ENCODE results near the gene SEMA4D.

Gene SEMA4D

DNA sequence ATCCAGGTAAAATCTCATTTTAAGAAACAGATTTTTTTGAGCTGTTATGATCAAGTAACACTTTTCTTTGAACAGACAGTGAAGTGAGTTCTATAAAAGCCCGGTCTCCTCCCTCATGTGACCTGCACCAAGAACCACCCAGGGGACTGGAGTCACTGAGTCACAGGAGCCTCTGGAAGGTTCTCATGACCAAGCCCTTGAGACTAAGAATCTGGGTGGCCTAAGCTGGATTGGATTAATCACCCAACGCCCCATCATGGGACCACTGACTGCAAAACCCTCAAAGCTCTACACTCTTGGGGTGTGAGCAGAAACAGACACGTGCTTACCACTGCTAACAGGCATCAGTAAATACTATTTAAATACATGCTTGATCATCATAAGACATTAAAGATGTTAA is 131.2 kb downstream of the SEMA4D start:
- Histone ChIP-seq H3K9ac (ENCODE audit: insufficient read length, low read depth) (no peak overlapping the region), H3K9me3 (ENCODE audit: insufficient read depth, low read length) (no peaks in the 10 kb centered on the region)
- TF ChIP-seq YY1 (IDR thresholded peaks at IDR 0.05; ENCODE audit: insufficient read depth, insufficient read length) (no peak), ZNF274 (IDR thresholded peaks at IDR 0.05; ENCODE audit: low read depth, low read length) (no peak), SUZ12 (IDR thresholded peaks at IDR 0.05; ENCODE audit: extremely low read depth, insufficient read depth, insufficient read length) (no peak)

DNA sequence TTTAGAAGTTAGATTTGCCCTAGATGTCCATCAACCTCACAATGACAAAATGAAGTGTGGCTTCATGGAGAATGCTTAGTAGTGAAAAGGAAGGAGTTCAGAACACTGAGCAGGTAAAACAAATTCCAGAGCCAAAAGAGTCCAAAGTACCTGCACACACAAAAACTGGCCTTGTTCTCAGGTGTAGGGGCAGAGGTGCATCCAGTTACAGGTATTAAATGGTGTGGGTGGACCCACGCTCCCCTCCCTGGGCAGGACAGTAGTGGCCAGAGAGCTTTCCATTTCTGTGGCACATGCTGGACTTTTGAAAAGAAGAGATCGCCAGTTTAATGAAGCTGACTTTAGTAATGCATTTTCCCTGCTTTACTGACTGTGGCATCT is 132.4 kb downstream of the SEMA4D start:
- no peak for DNase-seq (ENCODE audit: low read depth, low spot score)

More for the DNA sequence above, 131.2 kb downstream of the SEMA4D start:
- Histone ChIP-seq H3K27me3 (ENCODE audit: insufficient read depth, insufficient read length) (no peaks in the 10 kb centered on the region), H3K4me1 (ENCODE audit: insufficient read depth, insufficient read length) (no peaks in the 10 kb centered on the region), H3K36me3 (ENCODE audit: insufficient read depth, insufficient read length, low read length) (peaks cover 24% of the 10 kb centered on the region), H3K4me3 (ENCODE audit: insufficient read length, low read depth) (no peak overlapping the region)
- DNase-seq (ENCODE audit: low read depth, low spot score): no peak

DNA sequence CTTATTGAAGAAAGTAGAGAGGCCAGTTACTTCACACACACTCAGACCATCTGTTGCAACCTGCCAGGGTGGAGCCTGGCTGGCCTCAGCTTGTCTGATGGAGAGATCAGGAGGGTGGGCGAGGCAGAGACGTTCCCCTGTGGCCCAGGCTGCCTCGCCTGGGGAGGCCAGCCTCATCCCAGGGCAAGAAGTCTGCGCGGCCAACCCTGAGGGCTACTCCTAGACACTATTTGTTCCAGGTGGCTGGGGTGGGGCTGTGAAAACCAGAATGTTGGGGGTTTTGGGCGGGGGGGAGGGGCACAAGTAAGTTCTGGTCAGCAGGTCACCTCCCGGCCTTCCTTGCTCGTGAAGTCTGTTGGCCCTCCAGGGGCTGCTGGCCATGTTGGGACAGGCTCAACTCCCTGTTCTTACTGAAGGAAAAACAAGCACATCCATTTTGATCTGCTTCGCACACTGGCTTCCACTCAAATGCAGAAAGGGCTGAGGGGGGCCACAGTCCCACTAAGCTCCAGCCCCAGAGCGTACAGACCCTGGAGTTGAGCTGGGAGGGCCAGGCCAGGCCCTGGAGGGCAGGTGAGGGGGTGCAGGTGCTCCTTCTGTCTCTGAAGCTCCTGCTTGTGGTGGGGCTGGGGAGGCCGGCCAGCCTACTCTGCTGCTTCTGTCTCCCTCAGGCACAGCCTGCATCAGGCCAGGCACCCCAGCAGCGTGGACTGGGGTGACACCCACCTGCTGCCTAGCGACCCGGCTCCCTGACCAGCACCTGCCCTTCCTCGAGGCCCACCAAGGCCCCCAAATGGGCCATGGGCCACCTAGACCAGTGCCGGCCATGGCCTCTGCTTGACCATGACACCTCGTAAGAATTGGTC is 133.0 kb downstream of the SEMA4D start:
- no peak for TF ChIP-seq YY1 (IDR thresholded peaks at IDR 0.05; ENCODE audit: insufficient read depth, insufficient read length)
- no peak for TF ChIP-seq SUZ12 (IDR thresholded peaks at IDR 0.05; ENCODE audit: extremely low read depth, insufficient read depth, insufficient read length)
- TF ChIP-seq ZNF274 (IDR thresholded peaks at IDR 0.05; ENCODE audit: low read depth, low read length): no peak
- Histone ChIP-seq H3K27me3 (ENCODE audit: insufficient read depth, insufficient read length) (no peaks in the 10 kb centered on the region), H3K9me3 (ENCODE audit: insufficient read depth, low read length) (no peaks in the 10 kb centered on the region), H3K4me1 (ENCODE audit: insufficient read depth, insufficient read length) (no peaks in the 10 kb centered on the region), H3K4me3 (ENCODE audit: insufficient read length, low read depth) (no peak overlapping the region), H3K36me3 (ENCODE audit: insufficient read depth, insufficient read length, low read length) (peaks cover 41% of the 10 kb centered on the region), H3K9ac (ENCODE audit: insufficient read length, low read depth) (no peak overlapping the region)
- no peak for DNase-seq (ENCODE audit: low read depth, low spot score)

More for the DNA sequence above, 132.4 kb downstream of the SEMA4D start:
- Histone ChIP-seq H3K36me3 (ENCODE audit: insufficient read depth, insufficient read length, low read length) (peaks cover 36% of the 10 kb centered on the region), H3K4me3 (ENCODE audit: insufficient read length, low read depth) (no peak overlapping the region), H3K27me3 (ENCODE audit: insufficient read depth, insufficient read length) (no peaks in the 10 kb centered on the region), H3K9me3 (ENCODE audit: insufficient read depth, low read length) (no peaks in the 10 kb centered on the region), H3K4me1 (ENCODE audit: insufficient read depth, insufficient read length) (no peaks in the 10 kb centered on the region), H3K9ac (ENCODE audit: insufficient read length, low read depth) (no peak overlapping the region)
- no peak for TF ChIP-seq SUZ12 (IDR thresholded peaks at IDR 0.05; ENCODE audit: extremely low read depth, insufficient read depth, insufficient read length)
- TF ChIP-seq YY1 (IDR thresholded peaks at IDR 0.05; ENCODE audit: insufficient read depth, insufficient read length): no peak
- TF ChIP-seq ZNF274 (IDR thresholded peaks at IDR 0.05; ENCODE audit: low read depth, low read length): no peak

DNA sequence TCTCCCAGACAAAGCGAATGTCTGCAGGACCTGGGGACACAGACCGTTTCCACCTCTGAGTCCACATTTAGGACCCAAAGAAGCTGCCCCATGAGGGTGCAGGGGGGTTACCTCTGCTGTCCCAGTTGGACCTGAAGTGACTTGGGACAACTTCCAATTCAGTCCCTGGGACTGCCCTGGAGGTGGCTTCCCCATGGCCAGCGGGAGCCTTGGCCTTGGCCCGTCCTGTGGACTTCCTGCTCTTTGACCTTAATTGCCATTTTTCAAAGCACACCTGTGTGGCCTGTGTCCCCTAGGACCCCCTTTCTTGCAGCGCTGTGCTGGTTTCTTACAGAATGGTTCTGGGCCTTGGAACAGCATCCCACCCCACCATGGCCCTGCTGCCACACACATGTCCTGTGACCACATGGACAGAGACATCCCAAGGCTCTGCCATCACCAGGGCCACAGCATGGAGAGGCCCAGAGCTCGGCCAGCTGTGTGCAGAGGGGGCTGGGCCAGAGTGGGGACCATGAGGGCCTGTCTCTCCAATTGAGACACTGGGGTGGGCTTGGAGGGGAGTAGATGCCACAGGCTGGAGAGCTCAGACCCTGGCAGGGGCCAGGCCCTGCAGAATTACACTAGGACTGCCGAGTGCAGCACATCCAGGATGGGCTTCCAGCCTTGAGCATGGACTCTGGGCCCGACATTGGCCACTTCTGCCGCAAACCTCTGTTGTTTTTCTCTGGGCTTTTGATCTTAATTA is 133.8 kb downstream of the SEMA4D start:
- Histone ChIP-seq H3K4me1 (ENCODE audit: insufficient read depth, insufficient read length) (no peaks in the 10 kb centered on the region), H3K9me3 (ENCODE audit: insufficient read depth, low read length) (no peaks in the 10 kb centered on the region), H3K4me3 (ENCODE audit: insufficient read length, low read depth) (no peak overlapping the region), H3K27me3 (ENCODE audit: insufficient read depth, insufficient read length) (no peaks in the 10 kb centered on the region), H3K9ac (ENCODE audit: insufficient read length, low read depth) (no peak overlapping the region), H3K36me3 (ENCODE audit: insufficient read depth, insufficient read length, low read length) (peaks cover 46% of the 10 kb centered on the region)
- DNase-seq (ENCODE audit: low read depth, low spot score): no peak
- TF ChIP-seq SUZ12 (IDR thresholded peaks at IDR 0.05; ENCODE audit: extremely low read depth, insufficient read depth, insufficient read length) (no peak), ZNF274 (IDR thresholded peaks at IDR 0.05; ENCODE audit: low read depth, low read length) (no peak), YY1 (IDR thresholded peaks at IDR 0.05; ENCODE audit: insufficient read depth, insufficient read length) (no peak)

DNA sequence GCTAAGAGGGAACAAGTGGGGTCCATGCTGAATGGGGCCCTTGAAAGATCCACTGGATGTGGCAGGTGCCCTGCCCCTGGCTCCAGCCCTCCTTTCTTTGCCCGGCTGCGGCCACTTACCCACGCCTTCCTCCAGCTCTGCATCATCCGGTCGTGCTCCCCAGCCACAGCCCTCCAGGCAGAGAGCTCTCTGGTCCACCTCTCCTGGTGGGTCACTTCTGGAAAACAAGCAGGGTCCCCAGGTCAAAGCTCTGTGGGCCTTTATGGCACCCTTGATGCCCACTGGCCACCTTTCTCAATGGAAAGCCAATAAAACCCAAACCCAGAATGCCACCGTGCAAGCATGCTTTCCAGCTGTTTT is 134.6 kb downstream of the SEMA4D start:
- no peak for TF ChIP-seq ZNF274 (IDR thresholded peaks at IDR 0.05; ENCODE audit: low read depth, low read length)
- no peak for TF ChIP-seq SUZ12 (IDR thresholded peaks at IDR 0.05; ENCODE audit: extremely low read depth, insufficient read depth, insufficient read length)
- no peak for TF ChIP-seq YY1 (IDR thresholded peaks at IDR 0.05; ENCODE audit: insufficient read depth, insufficient read length)
- Histone ChIP-seq H3K9ac (ENCODE audit: insufficient read length, low read depth) (no peak overlapping the region), H3K36me3 (ENCODE audit: insufficient read depth, insufficient read length, low read length) (peaks cover 54% of the 10 kb centered on the region), H3K9me3 (ENCODE audit: insufficient read depth, low read length) (no peaks in the 10 kb centered on the region), H3K4me1 (ENCODE audit: insufficient read depth, insufficient read length) (no peaks in the 10 kb centered on the region), H3K4me3 (ENCODE audit: insufficient read length, low read depth) (no peak overlapping the region), H3K27me3 (ENCODE audit: insufficient read depth, insufficient read length) (no peaks in the 10 kb centered on the region)
- no peak for DNase-seq (ENCODE audit: low read depth, low spot score)

DNA sequence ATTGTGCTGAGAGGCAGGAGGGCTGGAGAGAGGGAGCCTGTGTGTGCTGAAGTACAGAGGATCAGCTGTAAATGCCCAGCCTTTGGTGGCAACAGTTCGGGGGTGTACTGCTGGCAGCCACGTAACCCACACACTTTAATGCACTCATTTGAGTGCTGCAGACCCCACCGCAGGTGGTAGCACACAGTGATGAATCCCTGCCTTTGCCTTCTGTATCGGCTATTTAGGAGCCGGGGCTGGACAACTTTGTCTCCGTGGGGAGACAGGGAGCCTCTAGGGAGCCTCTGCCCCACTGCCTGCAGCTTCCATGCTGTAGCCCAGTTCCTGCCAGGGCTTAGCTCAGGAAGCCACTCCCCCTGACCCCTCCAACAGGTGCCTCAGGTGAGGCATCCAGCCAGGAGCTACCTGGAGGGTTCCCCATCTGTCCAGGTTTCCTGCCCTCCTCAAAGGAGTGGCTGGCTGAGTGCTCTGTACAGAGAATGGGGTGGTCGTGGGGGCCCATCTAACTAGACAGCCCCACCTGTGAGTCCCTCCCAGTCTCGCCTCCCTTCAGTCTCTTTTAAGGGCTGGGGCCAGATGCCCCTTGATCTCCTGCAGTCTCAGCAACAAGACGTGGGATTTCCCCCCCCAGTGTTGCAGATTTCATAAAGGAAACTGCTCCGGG is 135.1 kb downstream of the SEMA4D start:
- Histone ChIP-seq H3K9me3 (ENCODE audit: insufficient read depth, low read length) (no peaks in the 10 kb centered on the region), H3K4me1 (ENCODE audit: insufficient read depth, insufficient read length) (no peaks in the 10 kb centered on the region)
- no peak for DNase-seq (ENCODE audit: low read depth, low spot score)

More for the DNA sequence above, 135.1 kb downstream of the SEMA4D start:
- H3K4me3 ChIP-seq (ENCODE audit: insufficient read length, low read depth): no peak overlapping the region
- no peak overlapping the region for H3K9ac ChIP-seq (ENCODE audit: insufficient read length, low read depth)
- H3K27me3 ChIP-seq (ENCODE audit: insufficient read depth, insufficient read length): no peaks in the 10 kb centered on the region
- no peak for TF ChIP-seq ZNF274 (IDR thresholded peaks at IDR 0.05; ENCODE audit: low read depth, low read length)
- TF ChIP-seq YY1 (IDR thresholded peaks at IDR 0.05; ENCODE audit: insufficient read depth, insufficient read length): no peak
- no peak for TF ChIP-seq SUZ12 (IDR thresholded peaks at IDR 0.05; ENCODE audit: extremely low read depth, insufficient read depth, insufficient read length)
- peaks cover 59% of the 10 kb centered on the region for H3K36me3 ChIP-seq (ENCODE audit: insufficient read depth, insufficient read length, low read length)

Data from NT2/D1 (cell line).